ENCODE data around the gene SLC35G6.
"Not testable (repeated sequence)": the region's sequence is repeated elsewhere in the genome, so short reads cannot be mapped to it uniquely, and the experiment has no call there.

Gene SLC35G6

GRCh38 chr17:7481275-7481674 lies at the start of gene SLC35G6:
Gene SLC35G6, plus strand, starts transcription at chr17:7481446. Its CDS starts 71 bp downstream, at chr17:7481517.
- DNase-seq = not testable (repeated sequence)

- DNase-seq = no peak
Observed at GRCh38 chr17:7432296-7432695, 49.0 kb upstream of the SLC35G6 start.

- DNase-seq = peak; percentile 37
Observed at GRCh38 chr17:7435676-7436555, 45.3 kb upstream of the SLC35G6 start.

DNA sequence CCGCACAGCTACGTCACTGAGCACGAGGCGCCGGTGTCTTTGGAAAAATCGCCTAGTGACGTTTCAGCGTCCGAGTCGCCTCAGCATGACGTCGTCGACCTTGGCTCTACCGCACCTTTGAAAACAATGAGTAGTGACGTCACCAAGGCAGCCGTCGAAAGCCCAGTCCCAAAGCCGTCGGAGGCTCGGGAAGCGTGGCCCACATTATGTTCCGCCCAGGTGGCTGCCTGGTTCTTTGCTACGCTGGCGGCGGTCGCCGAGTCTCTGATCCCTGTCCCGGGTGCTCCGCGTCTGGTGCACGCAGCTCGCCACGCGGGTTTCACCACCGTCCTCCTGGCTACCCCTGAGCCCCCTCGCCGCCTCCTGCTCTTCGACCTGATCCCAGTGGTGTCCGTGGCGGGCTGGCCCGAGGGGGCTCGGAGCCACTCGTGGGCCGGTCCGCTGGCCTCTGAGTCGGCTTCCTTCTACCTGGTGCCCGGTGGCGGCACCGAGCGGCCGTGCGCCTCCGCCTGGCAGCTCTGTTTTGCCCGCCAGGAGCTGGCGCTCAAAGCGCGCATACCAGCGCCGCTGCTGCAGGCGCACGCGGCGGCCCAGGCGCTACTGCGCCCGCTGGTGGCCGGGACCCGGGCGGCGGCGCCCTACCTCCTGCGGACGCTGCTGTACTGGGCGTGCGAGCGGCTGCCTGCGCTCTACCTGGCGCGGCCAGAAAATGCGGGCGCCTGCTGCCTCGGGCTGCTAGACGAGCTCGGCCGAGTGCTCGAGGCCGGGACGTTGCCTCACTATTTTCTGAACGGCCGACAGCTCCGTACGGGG lies 44.5 kb upstream of the SLC35G6 start:
- DNase-seq = peak; percentile 77

DNA sequence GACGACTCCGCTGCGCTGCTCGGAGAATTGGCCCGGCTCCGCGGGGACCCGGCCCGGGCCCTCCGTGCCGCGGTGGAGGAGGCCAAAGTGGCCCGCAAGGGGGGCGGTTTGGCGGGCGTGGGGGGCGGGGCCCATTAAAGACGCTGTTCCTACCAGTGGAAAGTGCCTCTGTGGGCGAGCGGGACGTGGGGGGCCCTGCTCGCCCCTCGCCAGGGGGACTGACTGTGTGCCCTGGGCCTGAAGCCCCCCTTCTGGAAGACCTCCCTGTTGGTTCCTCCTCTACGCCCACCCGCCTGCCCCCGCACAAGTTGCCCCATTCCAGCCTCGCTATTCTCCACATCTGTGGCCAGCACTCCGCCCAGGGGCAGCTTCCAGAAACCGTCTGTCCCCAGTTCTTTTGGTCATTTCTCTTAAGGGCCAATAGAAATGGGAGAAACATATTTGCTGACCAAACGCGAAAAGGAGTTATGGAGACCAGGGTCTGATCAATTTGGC lies 43.8 kb upstream of the SLC35G6 start:
- no peak for DNase-seq

GRCh38 chr17:7437950-7438614 lies 43.2 kb upstream of the SLC35G6 start:
- no peak for DNase-seq

DNA sequence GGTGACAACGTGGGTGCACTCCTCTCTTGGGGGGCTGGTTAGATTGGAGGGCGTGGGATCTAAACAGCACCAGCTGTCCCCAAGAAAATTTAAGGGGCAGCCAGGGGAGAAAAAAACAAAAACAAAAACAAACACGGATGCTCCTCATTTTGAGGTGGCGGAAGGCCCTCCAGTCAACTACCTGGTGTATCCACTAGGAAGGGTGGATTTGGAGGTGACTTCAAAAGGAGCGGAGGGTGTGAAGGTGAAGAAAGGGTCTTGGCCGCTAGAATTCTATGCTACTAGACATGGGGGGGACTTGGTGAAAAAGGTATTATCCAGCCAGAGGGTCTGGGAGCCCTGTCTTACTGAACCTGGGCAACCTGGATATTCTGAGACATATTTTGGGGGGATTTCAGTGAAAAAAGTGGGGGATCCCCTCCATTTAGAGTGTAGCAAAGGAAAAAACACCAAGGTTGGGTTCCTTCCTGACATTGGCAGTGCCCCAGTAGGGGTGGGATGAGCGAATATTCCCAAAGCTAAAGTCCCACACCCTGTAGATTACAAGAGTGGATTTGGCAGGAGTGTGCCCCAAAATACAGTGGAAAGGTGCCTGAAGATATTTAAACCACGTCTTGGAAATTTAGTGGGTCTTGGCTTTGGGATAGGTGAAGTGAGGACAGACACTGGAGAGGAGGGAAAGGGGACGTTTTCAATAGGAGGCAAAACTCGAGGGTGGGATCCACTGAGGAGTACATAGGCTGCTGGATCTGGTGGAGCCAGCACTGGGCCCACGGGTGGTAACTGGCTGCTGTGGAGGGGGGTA lies 42.4 kb upstream of the SLC35G6 start:
- no peak for DNase-seq

GRCh38 chr17:7439462-7440112 lies 41.7 kb upstream of the SLC35G6 start, which contains the start of gene FGF11:
Gene FGF11, plus strand, starts transcription at chr17:7439512. Its CDS starts 109 bp downstream, at chr17:7439621.
- no peak for DNase-seq

DNA sequence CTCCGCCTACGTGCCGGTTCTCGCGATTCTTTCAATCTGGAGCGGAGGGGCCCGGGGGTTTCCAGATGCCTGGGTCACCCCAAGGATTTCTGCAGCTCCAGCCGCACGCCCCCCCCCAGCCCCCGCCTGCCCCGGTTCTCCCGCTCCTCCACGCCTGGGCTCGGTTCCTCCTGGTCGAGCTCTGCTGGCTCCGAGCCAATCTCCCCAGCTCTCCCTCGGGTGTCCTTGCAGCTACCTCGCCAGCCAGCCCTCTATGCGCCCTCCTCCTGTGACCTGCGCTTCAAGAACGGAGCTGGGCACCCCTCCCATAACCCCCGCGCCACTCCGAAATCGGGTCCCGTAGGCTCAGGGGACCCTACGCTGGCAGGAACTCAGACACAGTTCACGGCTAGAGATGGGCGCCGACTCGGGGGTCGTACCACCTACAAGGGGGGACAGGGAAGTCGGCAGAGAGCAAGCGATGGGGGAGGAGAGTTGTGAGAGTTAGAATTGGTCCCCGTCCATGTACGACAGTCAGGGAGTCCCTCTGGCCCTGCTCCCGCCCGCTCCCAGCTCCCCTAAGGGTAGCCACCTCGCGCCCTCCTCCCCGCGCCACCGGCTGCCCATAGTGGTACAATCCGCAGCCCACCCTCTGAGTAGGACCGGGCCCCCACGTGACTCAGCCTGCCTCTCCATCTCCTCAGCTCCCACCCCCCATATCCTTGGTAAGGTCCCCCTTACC lies 41.0 kb upstream of the SLC35G6 start:
- peak; percentile 61 for DNase-seq

DNA sequence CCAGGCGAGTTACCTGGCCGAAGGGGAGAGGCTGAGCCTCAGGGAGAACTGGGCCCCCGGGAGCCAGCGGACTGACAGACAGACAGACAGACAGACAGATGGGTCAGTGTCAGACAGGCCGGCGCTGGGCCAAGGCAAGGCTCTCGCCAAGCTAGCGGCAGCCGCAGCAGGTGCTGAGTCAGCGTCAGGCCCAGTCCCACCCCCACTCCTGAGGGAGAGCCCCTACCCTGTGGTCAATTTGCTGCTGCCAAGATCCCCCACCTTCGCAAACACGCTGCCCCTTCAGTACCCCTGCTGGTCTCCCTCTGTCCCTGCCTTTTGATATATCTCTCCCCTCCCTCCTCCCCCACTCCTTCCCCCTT lies 40.4 kb upstream of the SLC35G6 start:
- no peak for DNase-seq

DNA sequence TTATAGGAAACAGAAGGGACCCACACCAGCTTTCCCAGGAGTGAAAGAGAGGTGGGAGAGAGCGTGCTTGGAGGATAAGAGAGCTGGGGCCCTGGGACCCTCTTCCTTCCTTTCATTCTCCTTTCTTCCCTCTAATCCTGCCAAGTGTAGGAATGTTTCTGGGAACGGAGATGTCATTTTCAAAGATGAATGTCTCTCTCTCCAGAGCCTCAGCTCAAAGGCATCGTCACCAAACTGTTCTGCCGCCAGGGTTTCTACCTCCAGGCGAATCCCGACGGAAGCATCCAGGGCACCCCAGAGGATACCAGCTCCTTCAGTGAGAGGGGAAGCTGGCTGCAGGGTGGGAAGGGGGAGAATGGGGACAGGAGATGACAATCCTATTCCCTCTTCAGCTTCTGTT lies 40.0 kb upstream of the SLC35G6 start:
- no peak for DNase-seq

- DNase-seq = no peak
Observed at GRCh38 chr17:7442142-7442541, 39.1 kb upstream of the SLC35G6 start.

GRCh38 chr17:7443499-7444485 lies 37.5 kb upstream of the SLC35G6 start:
- no peak for DNase-seq

DNA sequence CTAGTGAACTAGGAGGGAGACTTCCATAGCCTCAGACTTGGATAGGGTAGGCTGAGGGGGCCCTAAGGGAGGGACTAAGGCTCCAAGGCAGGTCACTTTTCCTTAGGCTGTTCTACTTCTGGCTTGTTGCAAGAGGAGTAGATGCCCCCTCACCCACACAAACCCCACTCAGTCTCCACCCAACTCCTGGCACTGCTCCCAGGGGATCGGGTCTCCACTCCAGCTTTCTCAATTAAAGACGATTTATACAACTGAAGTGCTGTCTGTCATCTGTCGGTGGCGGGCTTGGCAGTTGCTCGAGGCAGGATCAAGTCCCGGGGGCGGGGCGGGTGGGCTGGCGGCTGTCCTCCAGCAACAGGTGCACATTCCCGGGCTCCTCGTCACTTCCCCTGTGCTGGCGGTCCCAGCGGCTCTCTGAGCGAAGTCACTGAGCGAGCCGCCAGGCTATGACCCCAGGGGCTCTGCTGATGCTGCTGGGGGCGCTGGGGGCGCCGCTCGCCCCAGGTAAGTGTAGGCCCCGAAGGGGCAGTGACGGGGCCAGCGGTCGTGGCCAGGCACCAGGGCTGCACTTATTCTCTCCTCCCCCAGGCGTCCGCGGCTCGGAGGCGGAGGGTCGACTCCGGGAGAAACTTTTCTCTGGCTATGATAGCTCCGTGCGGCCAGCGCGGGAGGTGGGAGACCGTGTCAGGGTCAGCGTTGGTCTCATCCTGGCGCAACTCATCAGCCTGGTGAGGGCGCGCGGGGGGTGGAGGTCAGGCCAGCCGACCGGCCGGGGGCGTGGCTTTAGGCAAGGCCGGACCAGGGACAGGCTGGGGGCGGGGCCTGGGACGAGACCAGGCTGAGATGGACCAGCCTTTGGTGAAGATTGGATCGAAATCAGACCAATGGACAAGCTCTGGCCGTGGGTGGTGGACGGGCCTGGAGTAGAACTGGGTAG lies 36.3 kb upstream of the SLC35G6 start, which contains the start of gene CHRNB1:
CHRNB1 (plus strand) TSS at position 380 of the 937 bp plus-strand sequence; CDS start at position 447, 67 bp downstream.
- DNase-seq = peak; percentile 78

DNA sequence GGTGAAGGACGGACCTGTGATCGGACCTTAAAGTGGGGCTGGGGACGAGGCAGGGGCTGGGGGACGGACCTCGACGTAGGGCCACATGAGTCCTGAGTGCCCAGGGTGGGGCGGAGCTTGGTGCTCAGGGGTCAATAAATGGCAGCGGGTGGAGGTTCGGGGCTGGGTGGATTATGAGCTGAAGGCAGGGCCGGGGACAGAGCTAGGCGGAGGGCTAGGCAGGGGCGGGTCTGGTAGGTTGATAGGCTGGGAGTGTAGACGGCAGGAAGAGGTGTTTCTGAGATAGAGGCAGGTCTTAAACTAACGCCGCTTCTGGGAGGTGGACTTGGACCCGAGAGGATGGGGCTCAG lies 35.7 kb upstream of the SLC35G6 start:
- DNase-seq = no peak

GRCh38 chr17:7448461-7448860 lies 32.8 kb upstream of the SLC35G6 start:
- no peak for DNase-seq

- no peak for DNase-seq
Observed at GRCh38 chr17:7459961-7460545, 21.2 kb upstream of the SLC35G6 start.

All from NCI-H2171 treated with DMSO at 0.1 percent for 48 hours (cell line).